Heart right ventricle (tissue), 16 donors: ENCODE results near the gene NCAM2. TPM values are rescaled to one million over a fixed set of nuclear protein-coding genes. Genes with fewer than 3 reads are reported as not detected.

Experiments used
- ATAC-seq, 8 donors: fragments of 200-7000 bp; cut with Tn5 transposase; one replicate each; pipeline ENCODE4 v1.9.1; 2020; ENCODE audit warnings: mild to moderate bottlenecking in 8 of 8, moderate library complexity in 8 of 8, moderate number of reproducible peaks in 1 of 8
- DNase-seq, 2 donors: peaks; one replicate each; pipeline ENCODE4 v3.0.0-alpha.2; 2020
- H3K27ac ChIP-seq, 10 donors: fragments of 200-600 bp; sonication (generic) in 2 of 10; one replicate each; pipeline versions ENCODE4 v1.5.0 to v1.8.0; 2020 to 2022; ENCODE audit warnings: mild to moderate bottlenecking in 3 of 10
- H3K27me3 ChIP-seq, 7 donors: fragments of 200-600 bp; one replicate each; pipeline ENCODE4 v1.8.0; 2021 to 2022; ENCODE audit warnings: mild to moderate bottlenecking in 2 of 7
- H3K36me3 ChIP-seq, 9 donors: fragments of 200-600 bp; sonication (generic) in 1 of 9; one replicate each; pipeline versions ENCODE4 v1.5.0 to v1.8.0; 2020 to 2022; ENCODE audit warnings: mild to moderate bottlenecking in 2 of 9
- H3K4me1 ChIP-seq, 9 donors: fragments of 200-600 bp; sonication (generic) in 1 of 9; one replicate each; pipeline versions ENCODE4 v1.5.0 to v1.8.0; 2020 to 2022; ENCODE audit warnings: mild to moderate bottlenecking in 4 of 9
- H3K4me3 ChIP-seq, 10 donors: fragments of 200-600 bp; sonication (generic) in 2 of 10; one replicate each; pipeline versions ENCODE4 v1.5.0 to v1.8.0; 2020 to 2022; ENCODE audit warnings: mild to moderate bottlenecking in 7 of 10, moderate library complexity in 2 of 10
- H3K9me3 ChIP-seq, 11 donors: fragments of 200-600 bp in 10 of 11; sonication (generic) in 2 of 11; one replicate each; pipeline versions ENCODE4 v1.5.0 to v1.8.0; 2013 to 2022; ENCODE audit warnings: mild to moderate bottlenecking in 2 of 11, control low read depth in 1 of 11, moderate library complexity in 1 of 11
- whole genome bisulfite sequencing, 2 donors: extraction: QIAGEN DNeasy Blood & Tissue Kit; methylation state at CpG; one replicate each; pipeline ENCODE4 v1.1.7; 2013; ENCODE audit warnings: inconsistent platforms in 1 of 2; 5-methylcytosine and 5-hydroxymethylcytosine counted together
- intact Hi-C, 10 donors: fragments of 100-400 bp; cut with DNase I; formaldehyde crosslinking; loops; one replicate each; pipeline versions ENCODE4 v1.11.1 to v1.14.2; 2022
- polyA plus RNA-seq, 2 donors: library from polyadenylated mRNA; stranded (reverse); fragments of 200-250 nt; gene quantifications; one replicate each; pipeline ENCODE4 v1.2.3, GENCODE V29; 2013
- total RNA-seq, 10 donors: library from RNA; stranded (reverse); fragmentation: NEBNext Ultra II Directional in 3 of 10; extraction: Animal tissue kit (Norgen Biotek cat#: 25700) in 3 of 10; gene quantifications; one replicate each; pipeline versions ENCODE4 v1.2.1 to v1.2.4, GENCODE V29; 2021 to 2023
- TF ChIP-seq, protein P1 (sequence below), 9 donors: fragments of 200-600 bp; sonication (generic) in 2 of 9; IDR thresholded peaks; one replicate each; pipeline versions ENCODE4 v1.5.0 to v1.8.0; 2021 to 2022; ENCODE audit warnings: antibody characterized with exemption in 9 of 9, mild to moderate bottlenecking in 5 of 9, moderate library complexity in 1 of 9
- donor health status: Arrhythmogenic right ventricular cardiomyopathy.
- donor health status: ischemic (EF 13 %, LVEDD 7.1; RV severe dilation, severe dysfunction).
- donor health status: healthy with polysubstance abuse.
- donor health status: DM: no; HTN: yes; CAD: no.
- donor health status: DM: no; HTN: no; CAD: no.
- donor health status: ischemic (EF 25% LVEDD 6.9; RV normal size, moderate dysfunction).
- donor health status: ischemic (EF 25% LVEDD 5.7; RV mildly dilated, moderate dysfunction).
- donor health status: healthy.
- donor health status: DM: yes; HTN: yes; CAD: no.
- donor health status: Ischemic cardiomyopathy.
- donor health status: ischemic (EF 35%, LVEDD 5.7; RV mildly dilated, moderate dysfunction).
- donor health status: nonischemic (EF 11% LVEDD 7.7; RV severe dilation, severe dysfunction).
- donor health status: DM: yes; HTN: yes; CAD: no.
- donor health status: PGD.
- donor health status: ischemic (EF 29% LVEDD 5.4; RV normal size, mild dysfunction).
- donor health status: nonischemic (EF 23%, LVEDD 6.1; RV moderate dilation, normal function).

NCAM2 gene
- total and polyA plus RNA-seq, 12 donors: 0.25 to 8.9 (median 3.1) TPM

DNA sequence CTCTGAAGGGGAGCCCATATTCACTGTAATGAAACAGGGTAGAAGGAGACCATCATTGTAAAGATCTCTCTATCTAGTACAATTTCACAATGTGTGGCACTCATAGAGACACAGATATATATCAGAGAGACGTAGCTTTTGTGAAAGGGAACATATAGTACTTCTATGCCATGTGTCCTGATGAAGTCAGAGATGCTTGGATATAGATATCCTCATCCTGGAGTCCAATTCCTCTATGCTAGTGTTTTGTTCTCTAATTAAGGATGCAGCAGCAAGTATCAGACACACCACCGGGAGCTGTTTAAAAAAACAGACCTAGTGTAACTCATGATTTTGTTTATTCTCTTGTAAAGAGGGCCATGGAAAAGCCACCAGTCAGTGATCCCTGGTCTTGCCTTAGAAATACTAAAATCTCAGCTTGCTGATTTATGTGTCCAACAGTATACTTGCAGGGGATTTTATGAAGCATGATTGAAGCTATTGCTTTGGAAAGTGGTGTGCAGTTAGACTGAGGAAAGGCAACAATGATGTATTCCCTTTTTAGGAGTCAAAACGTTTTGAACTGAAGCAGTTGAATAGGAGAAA, 2.5 kb downstream of the NCAM2 start:
- DNase-seq: no peak
- TF ChIP-seq, protein P1, sequence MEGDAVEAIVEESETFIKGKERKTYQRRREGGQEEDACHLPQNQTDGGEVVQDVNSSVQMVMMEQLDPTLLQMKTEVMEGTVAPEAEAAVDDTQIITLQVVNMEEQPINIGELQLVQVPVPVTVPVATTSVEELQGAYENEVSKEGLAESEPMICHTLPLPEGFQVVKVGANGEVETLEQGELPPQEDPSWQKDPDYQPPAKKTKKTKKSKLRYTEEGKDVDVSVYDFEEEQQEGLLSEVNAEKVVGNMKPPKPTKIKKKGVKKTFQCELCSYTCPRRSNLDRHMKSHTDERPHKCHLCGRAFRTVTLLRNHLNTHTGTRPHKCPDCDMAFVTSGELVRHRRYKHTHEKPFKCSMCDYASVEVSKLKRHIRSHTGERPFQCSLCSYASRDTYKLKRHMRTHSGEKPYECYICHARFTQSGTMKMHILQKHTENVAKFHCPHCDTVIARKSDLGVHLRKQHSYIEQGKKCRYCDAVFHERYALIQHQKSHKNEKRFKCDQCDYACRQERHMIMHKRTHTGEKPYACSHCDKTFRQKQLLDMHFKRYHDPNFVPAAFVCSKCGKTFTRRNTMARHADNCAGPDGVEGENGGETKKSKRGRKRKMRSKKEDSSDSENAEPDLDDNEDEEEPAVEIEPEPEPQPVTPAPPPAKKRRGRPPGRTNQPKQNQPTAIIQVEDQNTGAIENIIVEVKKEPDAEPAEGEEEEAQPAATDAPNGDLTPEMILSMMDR (IDR thresholded peaks at IDR 0.05): no peak
- WGBS, 2 donors: 46 to 47% methylated on average over 3 of the region's 3 CpGs
- Histone ChIP-seq H3K4me1 (peaks cover 0 to 21% (median 13%) of the 10 kb centered on the region in 9 donors), H3K27me3 (peaks cover 4 to 34% (median 17%) of the 10 kb centered on the region in 7 donors), H3K27ac (no peak overlapping the region), H3K4me3 (peak overlapping the region in 2 of 10 donors; percentile 4 to 9), H3K36me3 (no peaks in the 10 kb centered on the region), H3K9me3 (no peaks in the 10 kb centered on the region)
- ATAC-seq: no peak
- intact Hi-C loops: loop anchor here in 6 of 10 donors (5.0 to 10.0 kb wide), 5 partner anchors 102 to 1794 kb away; no protein-coding TSS in a partner anchor

DNA sequence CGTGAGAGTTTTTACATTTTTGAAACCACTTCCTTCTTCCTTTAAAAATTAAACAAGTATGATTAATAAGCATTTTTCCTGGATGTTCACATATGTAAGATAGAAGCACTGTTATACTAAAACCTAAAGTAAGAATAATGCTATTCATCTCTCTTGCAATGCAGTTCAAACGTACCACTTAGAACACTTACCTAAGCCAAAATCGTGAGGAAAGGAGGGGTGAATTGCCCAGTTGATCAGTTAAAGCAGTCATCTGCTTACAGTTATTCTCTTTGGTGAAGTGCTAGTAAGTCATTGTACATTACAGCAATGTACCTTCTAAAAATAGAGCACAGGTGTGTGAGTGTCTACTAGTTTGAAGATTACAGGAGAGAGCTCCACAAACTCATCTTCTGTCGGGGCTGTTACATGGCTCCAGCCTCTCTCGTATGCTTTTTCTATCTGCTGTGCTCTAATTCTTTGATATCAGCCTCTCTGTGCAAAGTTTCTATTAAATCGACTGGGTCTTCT, 3.4 kb downstream of the NCAM2 start:
- peaks cover 4 to 29% (median 13%) of the 10 kb centered on the region in 7 donors for H3K27me3 ChIP-seq
- TF ChIP-seq, protein P1 (IDR thresholded peaks at IDR 0.05): no peak
- H3K9me3 ChIP-seq: no peaks in the 10 kb centered on the region
- peak overlapping the region in 4 of 10 donors; percentile 4 to 22 (median 8) for H3K4me3 ChIP-seq
- no peaks in the 10 kb centered on the region for H3K36me3 ChIP-seq
- H3K4me1 ChIP-seq: peaks cover 0 to 21% (median 13%) of the 10 kb centered on the region in 9 donors
- ATAC-seq (no peak), DNase-seq (no peak)
- intact Hi-C loops: loop anchor here in 6 of 10 donors (5.0 to 10.0 kb wide), 5 partner anchors 101 to 1793 kb away; no protein-coding TSS in a partner anchor
- H3K27ac ChIP-seq: peak overlapping the region in 1 of 10 donors; percentile 14
- WGBS, 2 donors: 64 to 65% methylated on average over 6 of the region's 6 CpGs

DNA sequence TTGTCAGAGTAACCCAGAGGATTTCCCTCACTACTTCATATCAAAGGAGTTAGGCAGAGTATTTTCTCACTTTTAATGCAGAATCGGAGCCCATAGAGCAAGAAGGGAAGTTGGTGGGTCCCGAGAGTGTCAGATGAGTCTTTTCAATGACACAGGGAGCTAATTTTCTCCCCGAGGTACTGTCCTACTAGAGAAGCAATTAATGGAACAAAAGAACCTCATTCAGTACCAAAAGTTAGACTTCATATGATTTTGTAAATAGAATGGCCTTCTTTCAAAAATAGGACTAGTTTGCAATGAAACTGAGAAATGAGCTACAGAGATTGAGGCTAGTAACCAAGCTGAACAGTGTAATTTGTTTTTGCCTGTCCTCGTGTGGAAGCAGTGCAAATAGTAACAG, 3.9 kb downstream of the NCAM2 start:
- TF ChIP-seq, protein P1 (IDR thresholded peaks at IDR 0.05): no peak
- peak overlapping the region in 2 of 10 donors; percentile 14 to 19 for H3K27ac ChIP-seq
- intact Hi-C loops: loop anchor here in 6 of 10 donors (5.0 to 10.0 kb wide), 5 partner anchors 100 to 1793 kb away; no protein-coding TSS in a partner anchor
- H3K4me3 ChIP-seq: peak overlapping the region in 4 of 10 donors; percentile 4 to 22 (median 8)
- H3K27me3 ChIP-seq: peaks cover 4 to 24% (median 8%) of the 10 kb centered on the region in 7 donors
- WGBS, 2 donors: 53 to 61% methylated on average over 4 of the region's 4 CpGs
- H3K36me3 ChIP-seq: no peaks in the 10 kb centered on the region
- ATAC-seq: no peak
- DNase-seq: no peak
- peaks cover 0 to 18% (median 8%) of the 10 kb centered on the region in 9 donors for H3K4me1 ChIP-seq
- H3K9me3 ChIP-seq: no peaks in the 10 kb centered on the region

DNA sequence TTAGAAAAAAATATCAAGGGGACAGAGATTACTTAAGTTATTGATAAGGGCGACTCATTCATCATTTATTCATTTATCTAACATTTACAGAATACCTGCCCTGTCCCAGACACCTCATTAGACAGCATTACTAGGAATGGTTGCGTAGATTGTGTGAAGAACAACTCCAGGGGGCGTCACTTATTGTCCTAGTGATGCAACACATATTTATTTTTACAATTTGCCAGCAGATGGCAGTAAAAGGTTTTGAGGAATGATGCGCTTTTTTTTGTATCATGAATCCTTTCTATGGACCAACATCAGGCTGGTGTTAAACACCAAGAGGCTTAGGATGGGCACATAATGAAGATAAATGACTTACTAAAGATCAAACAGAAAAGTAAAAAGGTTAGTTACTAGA, 5.5 kb downstream of the NCAM2 start:
- ATAC-seq (no peak), DNase-seq (no peak)
- peaks cover 0 to 6% (median 0%) of the 10 kb centered on the region in 9 donors for H3K4me1 ChIP-seq
- no peaks in the 10 kb centered on the region for H3K9me3 ChIP-seq
- no peak overlapping the region for H3K4me3 ChIP-seq
- no peaks in the 10 kb centered on the region for H3K36me3 ChIP-seq
- no peak overlapping the region for H3K27ac ChIP-seq
- 55% methylated on average over 4 of the region's 4 CpGs for WGBS, 2 donors
- TF ChIP-seq, protein P1 (IDR thresholded peaks at IDR 0.05): peak in 7 of 9 donors; percentile 9 to 47 (median 21)
- peaks cover 0 to 8% (median 0%) of the 10 kb centered on the region in 7 donors for H3K27me3 ChIP-seq
- intact Hi-C loops: loop anchor here in 6 of 10 donors (5.0 to 10.0 kb wide), 5 partner anchors 99 to 1791 kb away; no protein-coding TSS in a partner anchor
